DND-41 (cell line): ENCODE measurements around the gene CCR7.

Experiments
- ATAC-seq: fragments of 200-7000 bp; cut with Tn5 transposase; 3 replicates; pipeline ENCODE4 v1.9.1; 2021; ENCODE audit warnings: low read depth; ENCODE audit not compliant: insufficient read depth
- DNase-seq: peaks from one replicate; pipeline ENCODE4 v3.0.0-alpha.2; 2020
- H2AFZ ChIP-seq: 2 replicates; pipeline ENCODE4 v1.6.0; 2012; ENCODE audit warnings: low read depth, low read length
- H3K27ac ChIP-seq: 2 replicates; pipeline ENCODE4 v1.5.1; 2012; ENCODE audit warnings: low read length, inconsistent platforms
- H3K27me3 ChIP-seq: fragments of 200-600 bp; sonication (generic); 2 replicates; pipeline ENCODE4 v1.6.0; 2012; ENCODE audit warnings: low read length, mild to moderate bottlenecking, inconsistent platforms; ENCODE audit not compliant: insufficient read depth, poor library complexity
- H3K36me3 ChIP-seq: 2 replicates; pipeline ENCODE4 v1.5.1; 2012; ENCODE audit warnings: low read length, inconsistent platforms; ENCODE audit not compliant: insufficient read depth
- H3K4me1 ChIP-seq: 2 replicates; pipeline ENCODE4 v1.5.1; 2012; ENCODE audit warnings: mild to moderate bottlenecking, low read length; ENCODE audit not compliant: insufficient read depth
- H3K4me2 ChIP-seq: 2 replicates; pipeline ENCODE4 v1.6.0; 2012; ENCODE audit warnings: mild to moderate bottlenecking, moderate library complexity, low read length, inconsistent platforms; ENCODE audit not compliant: insufficient read depth
- H3K4me3 ChIP-seq, 2 experiments: fragments of 200-600 bp in 1 of 2; shearing (Covaris generic) in 1 of 2; 2 replicates each; pipeline ENCODE4 v1.5.1; 2012 to 2016; ENCODE audit warnings: inconsistent platforms in 2 of 2, low read length in 2 of 2, mild to moderate bottlenecking in 2 of 2, low read depth in 1 of 2, moderate library complexity in 1 of 2
- H3K79me2 ChIP-seq: 2 replicates; pipeline ENCODE4 v1.6.0; 2012; ENCODE audit warnings: low read length, inconsistent platforms; ENCODE audit not compliant: insufficient read depth
- H3K9ac ChIP-seq: 2 replicates; pipeline ENCODE4 v1.6.0; 2012; ENCODE audit warnings: low read depth, mild to moderate bottlenecking, inconsistent platforms, low read length, moderate library complexity
- H3K9me3 ChIP-seq: 2 replicates; pipeline ENCODE4 v1.5.1; 2012; ENCODE audit warnings: low read length, moderate library complexity, mild to moderate bottlenecking, inconsistent platforms; ENCODE audit not compliant: insufficient read depth, severe bottlenecking
- H4K20me1 ChIP-seq: 2 replicates; pipeline ENCODE4 v1.6.0; 2012; ENCODE audit warnings: low read length; ENCODE audit not compliant: insufficient read depth
- EZH2 ChIP-seq: IDR thresholded peaks from 3 replicates; pipeline ENCODE4 v1.6.1; 2012; ENCODE audit warnings: borderline replicate concordance, low read depth, mild to moderate bottlenecking, moderate library complexity, low read length, inconsistent platforms; ENCODE audit not compliant: severe bottlenecking
- TF ChIP-seq, protein P1 (sequence below): IDR thresholded peaks from 2 replicates; pipeline ENCODE4 v1.5.1; 2012; ENCODE audit warnings: borderline replicate concordance, low read length, moderate library complexity, mild to moderate bottlenecking; ENCODE audit not compliant: poor library complexity, severe bottlenecking; ENCODE audit errors: extremely low read depth

CCR7 gene

DNA sequence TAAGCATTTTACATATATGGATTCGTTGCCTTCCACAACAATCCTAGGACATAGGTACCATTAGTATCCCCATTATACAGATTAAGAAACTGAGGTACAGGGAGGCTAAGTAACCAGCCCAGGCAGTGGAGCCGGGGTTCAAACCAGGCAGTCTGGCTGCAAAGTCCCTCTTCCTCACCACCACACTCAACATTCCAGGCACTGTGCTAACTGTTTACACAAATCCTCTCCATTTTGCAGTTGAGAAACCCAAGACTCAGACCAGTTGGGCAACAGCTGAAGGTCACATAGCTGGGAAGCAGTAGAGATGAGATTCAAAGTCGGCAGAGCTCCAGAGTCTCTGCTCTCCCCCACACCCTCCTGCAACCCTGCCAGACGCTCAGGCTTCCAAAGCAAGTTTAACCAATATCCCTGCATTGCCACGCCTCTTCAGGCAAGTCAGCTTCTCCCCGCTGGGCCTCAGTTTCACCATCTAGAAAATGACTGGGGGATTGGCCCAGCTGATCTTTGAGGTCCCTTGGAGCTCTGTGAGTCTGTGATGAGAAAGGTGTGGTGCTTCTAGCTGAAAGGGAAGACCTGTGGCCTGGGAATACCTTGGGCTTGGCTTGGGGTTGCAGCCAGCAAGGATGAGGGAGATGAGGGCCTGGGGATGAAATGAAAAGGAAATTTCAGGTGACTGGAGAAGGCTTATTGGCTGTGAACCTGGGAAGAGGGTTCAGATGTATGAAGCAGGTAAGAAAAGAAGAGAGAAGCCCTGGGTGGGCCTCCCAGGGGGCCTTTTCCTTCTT, 14.0 kb downstream of the CCR7 start:
- Histone ChIP-seq H3K9ac (no peak overlapping the region), H3K4me2 (no peak overlapping the region), H3K4me1 (peaks cover 96% of the 10 kb centered on the region), H3K27me3 (no peaks in the 10 kb centered on the region), H3K79me2 (peaks cover 15% of the 10 kb centered on the region), H2AFZ (no peak overlapping the region), H3K36me3 (peaks cover 8% of the 10 kb centered on the region; the same call in 1 of the 2 replicates), H3K9me3 (no peaks in the 10 kb centered on the region), H3K4me3 (no peak overlapping the region), H4K20me1 (no peaks in the 10 kb centered on the region), H3K27ac (peak overlapping the region; percentile 96)
- DNase-seq: peak; percentile 3
- TF ChIP-seq, protein P1, sequence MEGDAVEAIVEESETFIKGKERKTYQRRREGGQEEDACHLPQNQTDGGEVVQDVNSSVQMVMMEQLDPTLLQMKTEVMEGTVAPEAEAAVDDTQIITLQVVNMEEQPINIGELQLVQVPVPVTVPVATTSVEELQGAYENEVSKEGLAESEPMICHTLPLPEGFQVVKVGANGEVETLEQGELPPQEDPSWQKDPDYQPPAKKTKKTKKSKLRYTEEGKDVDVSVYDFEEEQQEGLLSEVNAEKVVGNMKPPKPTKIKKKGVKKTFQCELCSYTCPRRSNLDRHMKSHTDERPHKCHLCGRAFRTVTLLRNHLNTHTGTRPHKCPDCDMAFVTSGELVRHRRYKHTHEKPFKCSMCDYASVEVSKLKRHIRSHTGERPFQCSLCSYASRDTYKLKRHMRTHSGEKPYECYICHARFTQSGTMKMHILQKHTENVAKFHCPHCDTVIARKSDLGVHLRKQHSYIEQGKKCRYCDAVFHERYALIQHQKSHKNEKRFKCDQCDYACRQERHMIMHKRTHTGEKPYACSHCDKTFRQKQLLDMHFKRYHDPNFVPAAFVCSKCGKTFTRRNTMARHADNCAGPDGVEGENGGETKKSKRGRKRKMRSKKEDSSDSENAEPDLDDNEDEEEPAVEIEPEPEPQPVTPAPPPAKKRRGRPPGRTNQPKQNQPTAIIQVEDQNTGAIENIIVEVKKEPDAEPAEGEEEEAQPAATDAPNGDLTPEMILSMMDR: no peak
- no peak for TF ChIP-seq EZH2
- no peak for ATAC-seq

DNA sequence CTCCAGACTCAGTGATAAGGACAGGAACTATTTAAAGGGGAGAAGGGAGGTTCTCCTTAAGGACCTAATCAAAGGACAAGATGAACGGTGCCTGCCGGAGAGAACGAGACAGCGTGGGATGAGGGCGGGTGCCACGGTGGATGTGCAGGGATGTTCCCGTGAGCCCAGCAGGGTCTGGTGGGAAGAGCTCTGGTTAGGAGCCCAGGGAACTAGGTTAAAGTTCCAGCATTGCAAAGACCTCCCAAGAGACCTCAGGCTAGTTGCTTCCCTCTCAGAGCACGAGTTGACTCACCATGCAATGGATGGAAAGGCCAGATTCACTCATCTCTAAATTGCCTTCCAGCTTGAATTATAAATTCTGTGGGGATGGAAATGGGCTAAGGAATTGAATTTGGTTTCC, 14.7 kb downstream of the CCR7 start:
- no peak overlapping the region for H3K4me3 ChIP-seq
- no peaks in the 10 kb centered on the region for H3K27me3 ChIP-seq
- H4K20me1 ChIP-seq: no peaks in the 10 kb centered on the region
- H3K36me3 ChIP-seq: peaks cover 8% of the 10 kb centered on the region; the same call in 1 of the 2 replicates
- TF ChIP-seq, protein P1: no peak
- no peak overlapping the region for H3K9ac ChIP-seq
- H2AFZ ChIP-seq: no peak overlapping the region
- no peak overlapping the region for H3K4me2 ChIP-seq
- no peaks in the 10 kb centered on the region for H3K9me3 ChIP-seq
- ATAC-seq (no peak), DNase-seq (no peak)
- H3K79me2 ChIP-seq: peaks cover 13% of the 10 kb centered on the region
- H3K4me1 ChIP-seq: peaks cover 96% of the 10 kb centered on the region
- peak overlapping the region; percentile 96 for H3K27ac ChIP-seq

DNA sequence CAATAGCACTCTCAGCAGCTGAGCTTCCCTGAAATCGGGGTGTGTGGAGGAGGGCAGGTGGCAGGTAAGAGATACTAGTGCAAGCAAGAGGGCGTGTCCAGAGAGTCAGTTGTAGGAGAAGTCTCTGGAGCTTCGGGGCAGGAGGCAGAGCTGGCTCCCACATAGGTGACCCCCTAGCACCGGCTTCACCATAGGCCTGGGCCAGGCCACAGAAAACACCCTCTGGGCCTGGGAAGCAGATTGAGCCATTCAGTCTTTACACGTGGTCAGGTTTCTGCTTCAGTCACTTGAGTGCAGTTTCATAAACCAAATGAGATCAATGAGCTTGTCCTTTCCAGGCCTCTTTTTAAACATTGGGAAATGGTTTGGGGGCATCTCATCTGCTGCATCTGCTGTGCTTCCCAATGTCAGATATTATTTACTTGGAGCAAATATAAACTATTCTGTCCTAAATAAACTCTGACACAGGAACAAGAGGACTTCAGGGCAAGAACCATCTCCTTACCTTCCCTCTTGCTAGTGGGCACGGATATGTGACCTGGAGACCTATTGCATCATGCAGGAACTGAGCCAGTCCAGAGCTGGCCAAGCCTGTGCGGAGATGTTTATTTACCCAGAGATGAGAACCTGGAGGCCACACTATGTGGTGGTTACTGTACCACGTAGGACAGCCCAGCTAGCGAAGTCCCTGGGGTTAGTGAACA, 16.1 kb downstream of the CCR7 start:
- Histone ChIP-seq H3K9me3 (no peaks in the 10 kb centered on the region), H2AFZ (no peak overlapping the region), H3K4me3 (no peak overlapping the region), H3K27me3 (no peaks in the 10 kb centered on the region), H3K79me2 (no peaks in the 10 kb centered on the region), H3K27ac (peak overlapping the region; percentile 96), H3K4me1 (peaks cover 86% of the 10 kb centered on the region), H3K36me3 (no peaks in the 10 kb centered on the region), H3K4me2 (peak overlapping the region; percentile 55; the same call in 1 of the 2 replicates), H3K9ac (peak overlapping the region; percentile 61), H4K20me1 (no peaks in the 10 kb centered on the region)
- DNase-seq: peak; percentile 10
- TF ChIP-seq, protein P1: no peak
- TF ChIP-seq EZH2: no peak
- no peak for ATAC-seq
